ENCODE data around the gene SEMA4C. TPM values are rescaled to one million over a fixed set of nuclear protein-coding genes. Genes with fewer than 3 reads are reported as not detected.

The SEMA4C gene
- total RNA-seq, 1 donor from 2014 or later, result 39.1 TPM

DNA sequence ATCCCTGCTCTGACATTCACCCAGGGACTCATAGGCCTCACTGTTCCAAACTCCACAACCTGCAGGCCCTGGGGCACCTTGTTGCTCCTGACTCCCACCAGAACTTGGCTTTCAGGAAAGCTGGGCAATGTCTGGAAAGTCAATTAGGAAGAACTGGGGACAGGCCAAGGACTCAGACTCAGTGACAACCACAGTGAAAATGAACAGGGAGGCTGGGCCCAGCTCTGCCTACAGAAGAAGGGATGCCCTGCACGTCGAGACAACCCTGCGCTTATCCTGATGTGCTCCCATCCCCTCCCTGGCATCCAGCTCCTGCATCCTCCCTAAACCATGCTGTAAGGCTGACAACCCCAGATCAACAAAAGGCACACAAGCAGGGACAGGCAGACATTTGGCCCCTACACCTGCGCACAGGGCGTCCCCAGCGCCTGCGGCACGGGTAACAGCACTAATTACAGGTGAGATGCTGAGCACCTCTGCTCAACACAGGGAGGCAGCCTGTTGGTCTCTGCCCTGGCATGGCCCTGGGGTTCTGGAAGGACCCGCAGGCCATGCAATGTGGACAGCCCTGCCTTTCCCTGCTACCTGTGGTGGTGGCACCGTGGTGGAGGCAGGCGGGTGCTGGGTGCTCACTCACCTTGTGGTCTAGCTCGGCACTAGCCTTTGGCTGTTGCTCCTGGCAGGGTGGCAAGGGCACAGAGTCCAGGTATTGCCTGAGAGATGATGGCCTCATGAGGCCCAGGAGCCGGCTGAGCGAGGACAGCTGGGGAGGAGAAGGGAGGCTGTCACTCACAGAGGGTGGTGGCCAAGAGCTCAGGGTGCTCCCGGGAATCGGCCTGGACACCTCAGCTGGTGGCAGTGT is 23.6 kb upstream of the SEMA4C start:
- peaks cover 34% of the 10 kb centered on the region for H3K4me1 Mint-ChIP-seq
- Histone ChIP-seq H3K27me3 (no peaks in the 10 kb centered on the region), H3K36me3 (no peaks in the 10 kb centered on the region), H3K27ac (no peak overlapping the region), H3K9me3 (ENCODE audit: low read depth) (no peaks in the 10 kb centered on the region), H3K4me1 (peaks cover 32% of the 10 kb centered on the region), H4K20me1 (ENCODE audit: low read depth) (no peaks in the 10 kb centered on the region), H3F3A (ENCODE audit: low read depth) (peaks cover 13% of the 10 kb centered on the region), H3K4me3 (no peak overlapping the region), H3K79me2 (ENCODE audit: low read depth) (no peaks in the 10 kb centered on the region), H3K4me2 (no peak overlapping the region), H3K9ac (no peak overlapping the region), H2AFZ (replicated peaks) (no peak overlapping the region)
- no peak for TF ChIP-seq EZH2 (IDR thresholded peaks at IDR 0.05)
- no peak for TF ChIP-seq EZH2phosphoT487 (IDR thresholded peaks at IDR 0.05)
- TF ChIP-seq, protein P1, sequence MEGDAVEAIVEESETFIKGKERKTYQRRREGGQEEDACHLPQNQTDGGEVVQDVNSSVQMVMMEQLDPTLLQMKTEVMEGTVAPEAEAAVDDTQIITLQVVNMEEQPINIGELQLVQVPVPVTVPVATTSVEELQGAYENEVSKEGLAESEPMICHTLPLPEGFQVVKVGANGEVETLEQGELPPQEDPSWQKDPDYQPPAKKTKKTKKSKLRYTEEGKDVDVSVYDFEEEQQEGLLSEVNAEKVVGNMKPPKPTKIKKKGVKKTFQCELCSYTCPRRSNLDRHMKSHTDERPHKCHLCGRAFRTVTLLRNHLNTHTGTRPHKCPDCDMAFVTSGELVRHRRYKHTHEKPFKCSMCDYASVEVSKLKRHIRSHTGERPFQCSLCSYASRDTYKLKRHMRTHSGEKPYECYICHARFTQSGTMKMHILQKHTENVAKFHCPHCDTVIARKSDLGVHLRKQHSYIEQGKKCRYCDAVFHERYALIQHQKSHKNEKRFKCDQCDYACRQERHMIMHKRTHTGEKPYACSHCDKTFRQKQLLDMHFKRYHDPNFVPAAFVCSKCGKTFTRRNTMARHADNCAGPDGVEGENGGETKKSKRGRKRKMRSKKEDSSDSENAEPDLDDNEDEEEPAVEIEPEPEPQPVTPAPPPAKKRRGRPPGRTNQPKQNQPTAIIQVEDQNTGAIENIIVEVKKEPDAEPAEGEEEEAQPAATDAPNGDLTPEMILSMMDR (IDR thresholded peaks at IDR 0.05), result no peak
- no peak for DNase-seq (ENCODE audit: low spot score)
- H3K27ac Mint-ChIP-seq, result no peak overlapping the region
- H3K27me3 Mint-ChIP-seq (ENCODE audit: insufficient read depth, low read depth), result peaks cover 12% of the 10 kb centered on the region
- no peaks in the 10 kb centered on the region for H3K36me3 Mint-ChIP-seq
- H3K9me3 Mint-ChIP-seq, result no peaks in the 10 kb centered on the region
- H3K4me3 Mint-ChIP-seq, result no peak overlapping the region

DNA sequence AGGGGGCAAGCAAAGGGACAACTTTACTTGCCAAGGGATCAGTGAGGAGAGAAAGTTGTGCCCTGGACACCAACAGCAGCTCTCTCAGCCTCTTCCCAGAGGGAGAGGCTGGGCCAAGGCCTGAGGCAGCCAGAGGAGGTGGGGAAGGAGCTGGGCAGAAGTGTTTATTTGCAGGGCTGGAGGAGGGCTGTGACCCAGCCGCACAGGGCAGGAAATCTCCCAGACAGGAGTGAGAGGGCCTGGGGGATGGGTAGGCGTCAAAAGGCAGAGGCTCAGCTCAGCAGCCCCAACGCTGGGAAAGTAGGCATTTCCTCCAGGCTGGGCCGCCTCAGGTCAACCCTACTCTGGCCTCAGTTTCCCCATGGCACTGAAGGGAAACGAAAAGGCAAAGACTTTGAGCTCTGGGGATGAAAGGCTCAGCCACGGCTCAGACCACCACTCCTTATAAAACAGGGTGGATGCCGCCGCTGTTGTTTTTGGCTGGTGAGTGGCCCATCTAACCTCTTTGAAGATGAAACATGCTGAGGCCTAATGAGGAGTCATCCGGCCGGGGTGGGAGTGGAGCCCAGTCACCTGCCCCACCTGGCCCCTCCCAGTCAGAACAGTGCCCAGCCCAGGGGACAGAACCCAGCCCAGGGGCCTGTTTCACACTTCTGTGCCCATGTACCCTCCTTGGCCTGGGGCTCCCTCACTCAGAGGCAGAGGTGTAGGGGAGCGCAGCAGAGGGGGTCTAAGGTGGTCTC is 21.9 kb upstream of the SEMA4C start:
- no peaks in the 10 kb centered on the region for H3K36me3 ChIP-seq
- peaks cover 6% of the 10 kb centered on the region for H3K27me3 Mint-ChIP-seq (ENCODE audit: insufficient read depth, low read depth)
- DNase-seq (ENCODE audit: low spot score), result no peak
- H3K9me3 ChIP-seq (ENCODE audit: low read depth), result no peaks in the 10 kb centered on the region
- H3K27ac Mint-ChIP-seq, result peak overlapping the region; percentile 48
- H3K4me3 ChIP-seq, result no peak overlapping the region
- no peak overlapping the region for H3K4me2 ChIP-seq
- no peaks in the 10 kb centered on the region for H3K27me3 ChIP-seq
- H3K79me2 ChIP-seq (ENCODE audit: low read depth), result no peaks in the 10 kb centered on the region
- H3K36me3 Mint-ChIP-seq, result no peaks in the 10 kb centered on the region
- H3K4me1 Mint-ChIP-seq, result peaks cover 37% of the 10 kb centered on the region
- TF ChIP-seq, protein P1 (IDR thresholded peaks at IDR 0.05), result no peak
- no peak for TF ChIP-seq EZH2 (IDR thresholded peaks at IDR 0.05)
- no peak for TF ChIP-seq EZH2phosphoT487 (IDR thresholded peaks at IDR 0.05)
- no peaks in the 10 kb centered on the region for H3K9me3 Mint-ChIP-seq
- peaks cover 43% of the 10 kb centered on the region for H3K4me1 ChIP-seq
- no peaks in the 10 kb centered on the region for H4K20me1 ChIP-seq (ENCODE audit: low read depth)
- H3F3A ChIP-seq (ENCODE audit: low read depth), result peaks cover 9% of the 10 kb centered on the region
- H3K4me3 Mint-ChIP-seq, result peak overlapping the region; percentile 16
- H2AFZ ChIP-seq (replicated peaks), result no peak overlapping the region
- H3K27ac ChIP-seq, result no peak overlapping the region
- no peak overlapping the region for H3K9ac ChIP-seq

DNA sequence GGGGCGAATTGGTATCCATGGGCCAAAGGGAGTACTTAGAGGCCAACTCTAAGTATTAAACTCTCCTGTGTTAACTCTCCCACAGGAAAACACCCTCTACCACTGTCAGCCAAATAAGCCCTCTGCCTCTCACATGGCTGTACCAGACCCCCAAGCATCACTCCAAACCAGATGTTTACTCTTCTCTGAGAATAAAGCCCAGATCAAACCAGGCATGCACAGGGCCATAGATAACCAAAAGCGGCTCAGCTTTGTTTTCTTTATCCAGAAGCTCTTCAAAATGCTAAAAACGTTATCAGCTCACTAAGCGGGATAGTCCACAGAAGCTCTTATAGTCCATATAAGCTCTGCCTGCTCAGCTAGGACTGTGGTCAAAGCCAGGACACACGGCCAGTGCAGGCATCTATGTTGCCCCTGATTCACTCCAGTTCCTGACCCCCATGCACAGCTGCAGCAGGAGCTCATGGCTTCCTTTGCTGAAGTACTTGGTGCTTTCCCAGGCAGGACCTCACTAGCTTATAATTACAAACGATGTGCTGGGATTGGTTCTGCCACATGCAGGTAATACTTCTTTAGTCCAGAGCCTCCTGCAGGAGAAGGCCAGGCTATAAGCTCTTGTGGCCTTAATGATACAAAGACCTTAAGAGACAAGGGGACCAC is 21.0 kb upstream of the SEMA4C start:
- Histone ChIP-seq H3F3A (ENCODE audit: low read depth) (peaks cover 9% of the 10 kb centered on the region), H4K20me1 (ENCODE audit: low read depth) (no peaks in the 10 kb centered on the region), H3K9ac (no peak overlapping the region), H3K9me3 (ENCODE audit: low read depth) (no peaks in the 10 kb centered on the region), H3K4me1 (peaks cover 38% of the 10 kb centered on the region), H3K79me2 (ENCODE audit: low read depth) (no peaks in the 10 kb centered on the region), H3K36me3 (no peaks in the 10 kb centered on the region), H2AFZ (replicated peaks) (no peak overlapping the region), H3K27me3 (no peaks in the 10 kb centered on the region), H3K4me2 (no peak overlapping the region), H3K4me3 (no peak overlapping the region), H3K27ac (no peak overlapping the region)
- Mint-ChIP-seq H3K4me3 (peak overlapping the region; percentile 16), H3K36me3 (no peaks in the 10 kb centered on the region), H3K4me1 (peaks cover 38% of the 10 kb centered on the region), H3K27me3 (ENCODE audit: insufficient read depth, low read depth) (peaks cover 11% of the 10 kb centered on the region), H3K9me3 (no peaks in the 10 kb centered on the region), H3K27ac (peak overlapping the region; percentile 48)
- TF ChIP-seq EZH2phosphoT487 (IDR thresholded peaks at IDR 0.05) (no peak), EZH2 (IDR thresholded peaks at IDR 0.05) (no peak)
- TF ChIP-seq, protein P1 (IDR thresholded peaks at IDR 0.05), result no peak
- DNase-seq (ENCODE audit: low spot score), result no peak

All from neural progenitor cell (in vitro differentiated cells).